Endothelial cell of umbilical vein (primary cell): ENCODE measurements around the gene LTBP2. TPM values are rescaled to one million over a fixed set of nuclear protein-coding genes. Genes with fewer than 3 reads are reported as not detected.

Experiments
- BruUV-seq: library from RNA; stranded (reverse); fragments of 400-500 nt; replicated peaks from 2 replicates; lab custom pipeline; 2021; lab: Mats Ljungman, UMichigan
- CTCF ChIA-PET: fragments of 300-600, 350-600 bp; sonication (Branson Sonifier 250); formaldehyde crosslinking; loops from one replicate; lab custom pipeline; 2021; ENCODE audit warnings: antibody characterized with exemption, inconsistent platforms; lab: Charles Lee
- POLR2A ChIA-PET: fragments of 300-600, 350-600 bp; sonication (Branson Sonifier 250); formaldehyde crosslinking; loops from one replicate; lab custom pipeline; 2021; ENCODE audit warnings: antibody characterized with exemption, inconsistent platforms; lab: Charles Lee
- DNase-seq: peaks from one replicate; pipeline ENCODE4 v3.0.0-alpha.2; 2011; ENCODE audit warnings: low read depth, low spot score
- FAIRE-seq: peaks from 2 replicates; lab custom pipeline; 2011; peaks lifted over from hg19 to GRCh38; lab: Jason Lieb, UNC
- H2AFZ ChIP-seq: 2 replicates; pipeline ENCODE4 v1.6.0; 2012; ENCODE audit warnings: low read depth, low read length, control low read depth, inconsistent platforms
- H3K27ac ChIP-seq: 2 replicates; pipeline ENCODE4 v1.5.1; 2011; ENCODE audit warnings: low read depth, mild to moderate bottlenecking, control low read depth, low read length, moderate library complexity; ENCODE audit not compliant: insufficient read depth
- H3K27me3 ChIP-seq, 2 experiments: 2 replicates each; pipeline versions ENCODE4 v1.6.0 to v1.6.1; 2011; ENCODE audit warnings: low read length in 2 of 2, mixed read lengths in 1 of 2; ENCODE audit not compliant: control insufficient read depth in 2 of 2, insufficient read depth in 2 of 2
- H3K36me3 ChIP-seq, 2 experiments: 2 replicates in 1 of 2; 3 replicates in 1 of 2; pipeline ENCODE4 v1.5.1; 2011; ENCODE audit warnings: low read length in 2 of 2, mild to moderate bottlenecking in 1 of 2, moderate library complexity in 1 of 2; ENCODE audit not compliant: control insufficient read depth in 2 of 2, insufficient read depth in 2 of 2; ENCODE audit errors: extremely low read depth in 1 of 2
- H3K4me1 ChIP-seq: 3 replicates; pipeline ENCODE4 v1.5.1; 2011; ENCODE audit warnings: mild to moderate bottlenecking, low read length; ENCODE audit not compliant: control insufficient read depth, insufficient read depth; ENCODE audit errors: extremely low read depth
- H3K4me2 ChIP-seq: 2 replicates; pipeline ENCODE4 v1.6.1; 2011; ENCODE audit warnings: low read length, control low read depth, mixed read lengths; ENCODE audit not compliant: insufficient read depth
- H3K4me3 ChIP-seq, 3 experiments: fragments of 200-600 bp in 1 of 3; sonication (generic), shearing (Covaris generic) in 1 of 3; replicated peaks in 1 of 3; 2 replicates each; pipeline ENCODE4 v1.5.1; 2011 to 2016; ENCODE audit warnings: control low read depth in 3 of 3, low read length in 3 of 3, mild to moderate bottlenecking in 2 of 3, inconsistent platforms in 1 of 3, low read depth in 1 of 3, moderate library complexity in 1 of 3; ENCODE audit not compliant: insufficient read depth in 1 of 3
- H3K79me2 ChIP-seq: 2 replicates; pipeline ENCODE4 v1.6.0; 2012; ENCODE audit warnings: low read length, inconsistent platforms; ENCODE audit not compliant: control insufficient read depth, insufficient read depth
- H3K9ac ChIP-seq: replicated peaks from 2 replicates; pipeline ENCODE3; 2011; ENCODE audit warnings: low read length, control low read depth; ENCODE audit not compliant: insufficient read depth; ENCODE audit errors: extremely low read depth
- H3K9me1 ChIP-seq: replicated peaks from 3 replicates; pipeline ENCODE4 v1.6.0; 2011; ENCODE audit warnings: mild to moderate bottlenecking, low read length; ENCODE audit not compliant: control insufficient read depth, insufficient read depth; ENCODE audit errors: extremely low read depth
- H3K9me3 ChIP-seq: replicated peaks from 2 replicates; pipeline ENCODE4 v1.5.1; 2012; ENCODE audit warnings: low read length, inconsistent platforms; ENCODE audit not compliant: control insufficient read depth, insufficient read depth
- H4K20me1 ChIP-seq: replicated peaks from 2 replicates; pipeline ENCODE3; 2011; ENCODE audit warnings: mild to moderate bottlenecking, low read length; ENCODE audit not compliant: control insufficient read depth, insufficient read depth; ENCODE audit errors: extremely low read depth
- CTCF ChIP-seq, 2 donors: IDR thresholded peaks; 1 replicate in 1 of 2; 2 replicates in 1 of 2; pipeline ENCODE4 v1.5.1; 2011; ENCODE audit warnings: low read length in 2 of 2, mild to moderate bottlenecking in 2 of 2, moderate library complexity in 2 of 2, control low read depth in 1 of 2, inconsistent platforms in 1 of 2, low read depth in 1 of 2; ENCODE audit not compliant: insufficient read depth in 1 of 2; ENCODE audit errors: extremely low read depth in 1 of 2
- EZH2 ChIP-seq: IDR thresholded peaks from 2 replicates; pipeline ENCODE4 v1.6.1; 2012; ENCODE audit warnings: borderline replicate concordance, low read depth, mild to moderate bottlenecking, moderate library complexity, low read length, inconsistent platforms; ENCODE audit not compliant: severe bottlenecking
- FOS ChIP-seq: IDR thresholded peaks from 2 replicates; pipeline ENCODE4 v1.6.1; 2011; ENCODE audit warnings: mild to moderate bottlenecking, low read length, moderate library complexity, borderline replicate concordance; ENCODE audit not compliant: insufficient read depth
- GATA2 ChIP-seq: IDR thresholded peaks from 2 replicates; pipeline ENCODE4 v1.7.0; 2011; ENCODE audit warnings: low read depth, mild to moderate bottlenecking, moderate library complexity, mixed read lengths, low read length; ENCODE audit not compliant: insufficient read length, insufficient read depth
- JUN ChIP-seq: IDR thresholded peaks from 2 replicates; pipeline ENCODE4 v1.6.1; 2011; ENCODE audit warnings: borderline replicate concordance, low read depth; ENCODE audit not compliant: insufficient read length, insufficient read depth
- MAX ChIP-seq: IDR thresholded peaks from 2 replicates; pipeline ENCODE4 v1.6.1; 2011; ENCODE audit not compliant: insufficient read depth, insufficient read length
- MYC ChIP-seq: IDR thresholded peaks from one replicate; pipeline ENCODE4 v1.6.1; 2011; ENCODE audit warnings: mild to moderate bottlenecking, low read depth, low read length
- POLR2A ChIP-seq: IDR thresholded peaks from 2 replicates; pipeline ENCODE4 v1.6.1; 2012; ENCODE audit warnings: low read depth, mild to moderate bottlenecking, control low read depth, low read length
- POLR2AphosphoS5 ChIP-seq: IDR thresholded peaks from 2 replicates; pipeline ENCODE4 v1.6.1; 2012; ENCODE audit warnings: low read depth, mild to moderate bottlenecking, control low read depth, low read length, moderate library complexity; ENCODE audit not compliant: insufficient read depth
- dilution Hi-C: fragments of 300-500 bp; cut with MboI; formaldehyde crosslinking; loops from one replicate; pipeline ENCODE4 v1.15.0; 2019; ENCODE audit warnings: low sequenced_read_pairs; ENCODE audit not compliant: extremely low pct_ligation_motif_present
- intact Hi-C: fragments of 100-400 bp; cut with micrococcal nuclease; formaldehyde crosslinking; loops from one replicate; pipeline ENCODE4 v1.10.0; 2022
- polyA plus RNA-seq, 4 experiments: library from polyadenylated mRNA; depleted of rRNA in 3 of 4; stranded (reverse) in 3 of 4; unstranded in 1 of 4; fragments of >200 nt; gene quantifications; 2 replicates each; pipeline versions ENCODE4 v1.2.1 to v1.2.3, GENCODE V29; 2011 to 2012; ENCODE audit warnings: missing spikeins in 1 of 4
- total RNA-seq: library from RNA; stranded (reverse); gene quantifications from 2 replicates; pipeline ENCODE4 v1.2.3, GENCODE V29; 2021

The LTBP2 gene
- total and polyA plus RNA-seq, 2 donors (not counting 3 experiments of a cell fraction or from before 2014, with no cell fraction given), result 209 to 268 TPM

- Histone ChIP-seq H2AFZ (no peak overlapping the region), H3K36me3 (peaks cover 36% of the 10 kb centered on the region in 2 experiments)
- dilution Hi-C loops, result no loop called here
Observed at GRCh38 chr14:74599946-74600345, 12.1 kb downstream of the LTBP2 start.

More at GRCh38 chr14:74599946-74600345, 12.1 kb downstream of the LTBP2 start:
- Histone ChIP-seq H3K9me1 (no peaks in the 10 kb centered on the region), H3K4me1 (peaks cover 10% of the 10 kb centered on the region), H4K20me1 (no peaks in the 10 kb centered on the region), H3K9ac (no peak overlapping the region), H3K4me3 (no peak overlapping the region), H3K79me2 (peaks cover 97% of the 10 kb centered on the region), H3K9me3 (no peaks in the 10 kb centered on the region), H3K4me2 (no peak overlapping the region), H3K27me3 (no peaks in the 10 kb centered on the region), H3K27ac (no peak overlapping the region)
- ChIA-PET POLR2A (no interaction called here), CTCF (no interaction called here)
- intact Hi-C loops, result no loop called here
- FAIRE-seq (no peak), DNase-seq (no peak)
- TF ChIP-seq FOS, result no peak
- TF ChIP-seq JUN, result no peak
- no peak for TF ChIP-seq POLR2A
- no peak for TF ChIP-seq CTCF (IDR thresholded peaks at IDR 0.05; ENCODE audit: extremely low read depth in 1 of 2, insufficient read depth in 1 of 2, low read depth in 1 of 2, low read length in 2 of 2)
- no peak for TF ChIP-seq POLR2AphosphoS5
- TF ChIP-seq MAX, result no peak
- no peak for TF ChIP-seq EZH2
- no peak for TF ChIP-seq GATA2
- no peak for TF ChIP-seq MYC
- no TSS peak for BruUV-seq
